HG02970 (cell line): ENCODE data around the gene HNF4A.

Experiments
- ATAC-seq: cut with Tn5 transposase; IDR thresholded peaks from one replicate; pipeline ENCODE4 v1.9.1; 2021; ENCODE audit warnings: mild to moderate bottlenecking, moderate library complexity, moderate number of reproducible peaks; ENCODE audit not compliant: unreplicated experiment, low FRiP score

Gene HNF4A

GRCh38 chr20:44435630-44436335 is 80.3 kb downstream of the HNF4A start:
- no peak for ATAC-seq

- ATAC-seq = no peak
These were observed 80.9 kb downstream of the HNF4A start for GRCh38 chr20:44436393-44436792.

GRCh38 chr20:44437497-44437896 is 82.0 kb downstream of the HNF4A start:
- no peak for ATAC-seq

DNA sequence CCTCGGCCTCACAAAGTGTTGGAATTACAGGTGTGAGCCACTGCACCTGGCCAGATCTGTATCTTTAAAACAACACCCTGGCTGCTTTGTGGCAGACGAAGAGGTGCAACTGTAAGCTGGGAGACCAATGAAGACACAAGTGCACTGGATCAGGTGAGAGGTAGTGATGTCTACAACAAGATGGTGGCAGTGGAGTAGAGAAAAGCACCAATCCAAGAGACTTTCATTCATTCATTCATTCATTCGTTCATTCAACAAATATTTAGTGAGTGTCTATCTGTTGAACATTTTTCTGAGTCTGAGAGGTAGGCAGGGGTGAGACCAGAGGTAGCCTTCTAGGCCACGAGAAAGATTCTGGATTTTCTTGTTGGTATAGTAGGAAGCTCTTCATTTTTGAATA is 83.3 kb downstream of the HNF4A start:
- no peak for ATAC-seq

DNA sequence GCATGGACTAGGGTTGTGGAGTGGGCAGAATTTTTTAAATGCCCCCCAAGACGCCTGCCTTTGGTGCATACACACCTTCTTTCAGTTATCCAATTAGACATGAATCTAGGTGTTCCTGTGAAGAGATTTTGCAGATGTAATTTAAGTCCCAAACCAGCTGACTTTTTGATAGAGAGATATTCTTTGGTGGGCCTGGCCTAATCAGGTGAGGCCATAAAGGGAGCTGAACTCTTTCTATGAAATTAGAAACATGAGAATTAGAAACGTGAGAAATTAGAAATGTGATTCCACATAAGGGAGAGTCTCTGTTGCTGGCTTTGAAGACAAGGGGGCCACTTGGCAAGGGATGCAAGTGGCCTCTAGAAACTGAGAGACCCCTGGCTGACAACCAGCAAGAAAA is 83.8 kb downstream of the HNF4A start:
- ATAC-seq = no peak

DNA sequence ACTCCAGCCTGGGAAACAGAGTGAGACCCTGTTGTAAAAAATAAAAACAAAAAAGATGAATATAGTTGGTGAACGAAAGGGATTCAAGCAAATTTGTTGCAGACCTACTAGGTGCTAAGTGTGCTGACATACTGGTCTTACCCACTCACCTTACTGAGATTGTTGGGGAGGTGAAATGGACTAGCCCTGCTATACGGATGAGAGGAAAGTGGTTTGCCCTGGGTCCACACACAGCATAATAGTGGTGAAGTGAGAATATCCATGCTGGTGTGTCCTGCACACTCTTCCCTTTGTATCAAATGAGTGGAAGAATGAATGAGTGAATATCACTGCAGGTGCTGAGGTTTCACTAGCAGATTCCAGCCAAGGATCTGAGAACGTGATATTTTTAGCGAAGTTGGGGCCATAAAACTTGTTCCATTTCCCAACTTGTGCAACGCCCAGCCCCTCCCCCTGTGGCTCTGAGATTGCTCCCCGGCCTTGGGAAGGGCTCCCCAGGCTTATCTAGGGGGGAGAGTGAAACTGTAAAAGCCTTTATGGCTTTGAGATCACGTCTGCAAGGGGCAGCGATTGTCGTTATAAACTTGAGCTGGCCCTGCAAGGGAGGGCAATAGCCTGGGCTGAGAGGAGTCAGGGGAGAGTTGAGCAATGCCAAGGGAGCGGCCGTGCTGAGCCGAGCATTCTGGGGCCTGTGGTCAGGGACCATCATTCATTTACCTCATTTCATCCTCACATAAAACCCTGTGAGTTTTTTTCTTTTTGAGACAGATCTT is 87.0 kb downstream of the HNF4A start:
- no peak for ATAC-seq

- no peak for ATAC-seq
These were observed 90.5 kb downstream of the HNF4A start for GRCh38 chr20:44445742-44446710.

- ATAC-seq = no peak
These were observed 92.4 kb downstream of the HNF4A start for GRCh38 chr20:44447827-44448419.

- ATAC-seq = no peak
These were observed 93.5 kb downstream of the HNF4A start for GRCh38 chr20:44448753-44449546.

DNA sequence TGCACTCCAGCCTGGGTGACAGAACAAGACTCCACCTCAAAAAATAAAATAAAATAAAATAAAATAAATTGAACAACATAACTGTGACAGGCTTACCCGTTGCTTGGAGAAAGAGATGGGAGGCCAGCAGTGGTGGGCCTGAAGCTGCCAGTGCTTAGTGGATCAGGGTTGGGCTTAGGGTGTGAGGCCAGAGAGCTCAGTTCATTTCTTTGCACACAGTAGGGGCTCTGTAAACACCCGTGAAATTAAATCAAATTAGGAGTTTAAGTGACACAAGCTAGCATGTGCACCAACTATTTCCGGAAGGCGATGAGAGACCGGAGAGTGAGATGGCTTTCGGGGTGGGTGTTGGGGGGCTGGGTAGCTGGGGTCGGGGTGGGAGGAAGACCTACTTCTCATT is 94.4 kb downstream of the HNF4A start:
- no peak for ATAC-seq

GRCh38 chr20:44450281-44450889 is 94.9 kb downstream of the HNF4A start:
- no peak for ATAC-seq

DNA sequence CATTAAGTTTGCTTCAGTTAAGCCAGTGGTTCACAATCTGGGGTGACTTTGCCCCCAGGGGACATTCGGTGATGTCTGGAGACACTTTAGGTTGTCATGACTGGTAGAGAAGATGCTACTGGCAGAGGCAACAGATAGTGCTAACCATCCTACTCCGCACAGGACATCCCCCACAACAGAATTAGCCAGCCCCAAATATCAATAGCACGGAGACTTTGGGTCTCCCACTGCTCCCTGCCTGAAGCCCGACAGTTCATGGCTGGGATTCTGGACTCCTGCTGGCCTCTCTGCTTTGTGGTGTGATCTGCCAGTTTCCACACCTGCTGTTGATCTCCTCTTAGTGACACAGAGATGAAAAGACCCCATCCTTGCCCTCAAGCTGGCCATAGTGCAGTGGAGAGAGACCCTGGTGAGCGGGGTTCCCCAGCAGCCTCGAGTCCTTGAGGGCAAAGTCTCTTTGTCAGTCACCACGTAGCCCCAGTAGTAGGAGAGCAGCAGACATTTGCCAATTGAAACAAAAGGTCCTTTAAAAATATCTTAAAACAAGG is 95.5 kb downstream of the HNF4A start:
- ATAC-seq = no peak

DNA sequence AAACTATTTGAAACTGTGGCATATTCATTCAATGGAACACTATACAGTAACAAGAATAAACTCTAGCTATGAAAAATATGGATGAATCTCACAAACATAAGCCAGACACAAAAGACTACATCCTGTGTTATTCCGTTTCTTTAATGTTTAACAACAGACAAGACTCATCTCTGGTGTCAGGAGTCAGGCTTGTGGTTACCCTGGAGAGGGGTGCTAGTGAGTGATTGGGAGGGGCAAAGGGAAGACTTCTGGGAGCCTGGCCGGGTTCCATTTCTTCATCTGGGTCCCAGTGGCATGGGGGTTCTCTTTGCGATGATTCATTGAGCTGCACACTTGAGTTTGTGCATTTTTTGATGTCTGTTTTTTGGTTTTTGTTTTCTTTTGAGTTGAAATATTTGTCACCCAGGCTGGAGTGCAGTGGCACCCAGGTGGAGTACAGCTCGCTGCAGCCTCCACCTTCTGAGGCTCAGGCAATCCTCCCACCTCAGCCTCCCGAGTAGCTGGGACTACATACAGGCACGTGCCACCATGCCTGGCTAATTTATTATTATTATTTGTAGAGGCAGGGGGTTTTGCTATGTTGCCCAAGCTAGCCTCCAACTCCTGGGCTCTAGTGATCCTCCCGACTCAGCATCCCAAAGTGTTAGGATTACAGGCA is 98.9 kb downstream of the HNF4A start:
- no peak for ATAC-seq

DNA sequence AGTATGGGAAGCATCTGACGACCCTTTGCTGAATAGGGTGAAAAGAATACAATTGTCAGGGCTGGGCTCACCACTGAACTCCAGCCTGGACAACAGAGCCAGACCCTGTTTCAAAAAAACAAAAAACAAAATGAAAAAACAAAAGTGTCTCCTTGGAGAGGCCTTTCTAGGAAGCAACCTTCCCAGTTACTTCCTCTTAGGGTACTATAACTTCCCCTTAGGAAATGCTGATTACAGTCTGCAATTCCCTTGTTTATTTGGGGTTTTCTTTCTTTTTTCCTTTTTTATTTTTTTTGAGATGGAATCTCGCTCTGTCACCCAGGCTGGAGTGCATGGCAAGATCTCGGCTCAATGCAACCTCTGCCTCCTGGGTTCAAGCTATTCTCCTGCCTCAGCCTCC is 99.6 kb downstream of the HNF4A start:
- no peak for ATAC-seq

- no peak for ATAC-seq
These were observed 101.1 kb downstream of the HNF4A start for GRCh38 chr20:44456611-44457010.

DNA sequence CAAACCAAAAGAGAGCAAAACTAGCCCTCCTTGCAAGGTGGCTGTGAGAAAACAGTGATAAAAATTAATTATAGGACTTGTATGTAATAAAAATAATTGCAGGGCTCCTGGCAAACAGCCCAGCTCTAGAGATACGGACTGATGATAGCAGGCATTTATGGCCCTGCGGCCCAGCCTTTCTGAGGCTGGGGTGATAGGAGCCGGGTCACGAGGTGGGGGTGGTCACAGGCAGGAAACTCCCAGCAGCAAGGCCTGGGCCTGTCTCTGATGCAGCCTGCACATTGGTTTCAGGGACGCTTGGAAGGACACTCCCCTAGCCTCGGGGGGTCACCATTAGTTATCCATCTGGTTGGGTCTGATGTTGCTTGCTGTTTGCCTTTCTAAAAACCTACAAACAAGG is 101.5 kb downstream of the HNF4A start:
- ATAC-seq = no peak

- ATAC-seq = no peak
These were observed 103.8 kb downstream of the HNF4A start for GRCh38 chr20:44459271-44459670.

GRCh38 chr20:44460795-44461141 is 105.3 kb downstream of the HNF4A start:
- ATAC-seq = no peak
